Loucy (cell line): Measurements from ENCODE around the gene BEX1.

Experiments
- H2AFZ ChIP-seq: fragments of 200-600 bp; sonication (generic); 2 replicates; pipeline ENCODE4 v1.6.0; 2016; ENCODE audit warnings: antibody characterized with exemption, mild to moderate bottlenecking, low read length, moderate library complexity
- H3F3A ChIP-seq: fragments of 200-600 bp; 2 replicates; pipeline ENCODE4 v1.6.0; 2016; ENCODE audit warnings: antibody characterized with exemption, low read depth, mild to moderate bottlenecking
- H3K27me3 ChIP-seq: fragments of 200-600 bp; sonication (generic); 2 replicates; pipeline ENCODE4 v1.6.1; 2014; ENCODE audit warnings: low read length, mild to moderate bottlenecking; ENCODE audit not compliant: insufficient read depth, poor library complexity, severe bottlenecking
- H3K36me3 ChIP-seq: fragments of 200-600 bp; sonication (generic); 2 replicates; pipeline ENCODE4 v1.6.1; 2016; ENCODE audit warnings: low read length; ENCODE audit not compliant: insufficient read depth
- H3K4me1 ChIP-seq: fragments of 200-600 bp; sonication (generic); 2 replicates; pipeline ENCODE4 v1.5.1; 2014; ENCODE audit warnings: low read length, mild to moderate bottlenecking; ENCODE audit not compliant: insufficient read depth, poor library complexity, severe bottlenecking
- H3K4me2 ChIP-seq: fragments of 200-600 bp; sonication (generic); 2 replicates; pipeline ENCODE4 v1.6.0; 2014; ENCODE audit warnings: antibody characterized with exemption, low read length, low read depth, mild to moderate bottlenecking; ENCODE audit not compliant: poor library complexity, severe bottlenecking
- H3K4me3 ChIP-seq: fragments of 200-600 bp; sonication (generic); 2 replicates; pipeline ENCODE4 v1.5.1; 2014; ENCODE audit warnings: low read length, mild to moderate bottlenecking, mixed read lengths; ENCODE audit not compliant: poor library complexity, severe bottlenecking
- H3K79me2 ChIP-seq: fragments of 200-600 bp; sonication (generic); 2 replicates; pipeline ENCODE4 v1.6.1; 2014; ENCODE audit warnings: low read length; ENCODE audit not compliant: insufficient read depth
- H3K9ac ChIP-seq: fragments of 200-600 bp; sonication (generic); 2 replicates; pipeline ENCODE4 v1.6.0; 2014; ENCODE audit warnings: mild to moderate bottlenecking, low read depth, low read length, moderate library complexity; ENCODE audit not compliant: poor library complexity, severe bottlenecking
- H3K9me2 ChIP-seq: fragments of 200-600 bp; sonication (generic); replicated peaks from 2 replicates; pipeline ENCODE4 v1.6.1; 2016; ENCODE audit warnings: low read depth, low read length, mixed read lengths
- H3K9me3 ChIP-seq: fragments of 200-600 bp; sonication (generic); 2 replicates; pipeline ENCODE4 v1.6.1; 2014; ENCODE audit warnings: mild to moderate bottlenecking, antibody characterized with exemption, low read length, low read depth; ENCODE audit not compliant: insufficient read depth
- H4K20me1 ChIP-seq: fragments of 200-600 bp; sonication (generic); 2 replicates; pipeline ENCODE4 v1.6.0; 2014; ENCODE audit warnings: antibody characterized with exemption, low read length, mild to moderate bottlenecking; ENCODE audit not compliant: insufficient read depth, poor library complexity, severe bottlenecking
- CTCF ChIP-seq: fragments of 200-600 bp; sonication (generic); conservative IDR thresholded peaks from 2 replicates; pipeline ENCODE4 v1.5.1; 2014; ENCODE audit warnings: mild to moderate bottlenecking, antibody characterized with exemption, low read length
- EZH2phosphoT487 ChIP-seq: fragments of 200-600 bp; IDR thresholded peaks from 2 replicates; pipeline ENCODE4 v1.6.1; 2018; ENCODE audit warnings: antibody characterized with exemption, mild to moderate bottlenecking, moderate library complexity, borderline replicate concordance

The BEX1 gene

GRCh38 chrX:103098488-103098887 lies 34.5 kb upstream of the BEX1 start:
- H3K9me3 ChIP-seq = no peaks in the 10 kb centered on the region
- H3K27me3 ChIP-seq = no peaks in the 10 kb centered on the region
- no peaks in the 10 kb centered on the region for H3F3A ChIP-seq
- H3K79me2 ChIP-seq = no peaks in the 10 kb centered on the region
- H3K4me2 ChIP-seq = no peak overlapping the region
- peaks cover 7% of the 10 kb centered on the region for H3K4me1 ChIP-seq
- H3K36me3 ChIP-seq = no peaks in the 10 kb centered on the region
- TF ChIP-seq CTCF = no peak
- TF ChIP-seq EZH2phosphoT487 = no peak
- H2AFZ ChIP-seq = no peak overlapping the region
- H3K4me3 ChIP-seq = no peak overlapping the region
- H3K9ac ChIP-seq = no peak overlapping the region
- no peaks in the 10 kb centered on the region for H3K9me2 ChIP-seq
- no peaks in the 10 kb centered on the region for H4K20me1 ChIP-seq

- peak within 1 kb of the TSS; percentile 84 for H2AFZ ChIP-seq
Observed at GRCh38 chrX:103092942-103093341, 29.0 kb upstream of the BEX1 start, which contains the start of gene NXF3. TSS of gene NXF3 (minus strand) at chrX:103093143. CDS start at chrX:103093023, 120 bp downstream.

GRCh38 chrX:103081051-103081450 lies 17.1 kb upstream of the BEX1 start:
- Histone ChIP-seq H3K9ac (no peak overlapping the region), H3K9me3 (no peaks in the 10 kb centered on the region), H3K9me2 (no peaks in the 10 kb centered on the region), H4K20me1 (no peaks in the 10 kb centered on the region), H3K4me1 (no peaks in the 10 kb centered on the region), H3K27me3 (no peaks in the 10 kb centered on the region), H3F3A (no peaks in the 10 kb centered on the region), H2AFZ (no peak overlapping the region), H3K79me2 (no peaks in the 10 kb centered on the region), H3K36me3 (no peaks in the 10 kb centered on the region), H3K4me2 (no peak overlapping the region), H3K4me3 (no peak overlapping the region)
- no peak for TF ChIP-seq EZH2phosphoT487
- TF ChIP-seq CTCF = no peak

More at GRCh38 chrX:103092942-103093341, 29.0 kb upstream of the BEX1 start, which contains the start of gene NXF3:
- peaks cover 9% of the 10 kb centered on the region for H3K4me1 ChIP-seq
- H3K36me3 ChIP-seq = no peaks in the 10 kb centered on the region
- H3K9me2 ChIP-seq = no peaks in the 10 kb centered on the region
- no peaks in the 10 kb centered on the region for H3K79me2 ChIP-seq
- H3F3A ChIP-seq = no peaks in the 10 kb centered on the region
- H3K4me2 ChIP-seq = peak within 1 kb of the TSS; percentile 58
- H3K9ac ChIP-seq = no peak within 1 kb of the TSS
- H3K9me3 ChIP-seq = no peaks in the 10 kb centered on the region
- no peaks in the 10 kb centered on the region for H4K20me1 ChIP-seq
- no peaks in the 10 kb centered on the region for H3K27me3 ChIP-seq
- no peak for TF ChIP-seq CTCF
- TF ChIP-seq EZH2phosphoT487 = no peak
- peak within 1 kb of the TSS; percentile 57 for H3K4me3 ChIP-seq
